T-helper 1 cell treated with Interleukin-12 subunit alpha and Interleukin-12 subunit beta and Interleukin-4 antibody, amounts not matched to agents 30 ng/mL and 1 ng/mL, for 36 hours (primary cell): ENCODE measurements around the gene PIGZ. TPM values are rescaled to one million over a fixed set of nuclear protein-coding genes. Genes with fewer than 3 reads are reported as not detected.

Source experiments
- intact Hi-C: fragments of 100-400 bp; cut with micrococcal nuclease; formaldehyde crosslinking; loops from one replicate; pipeline ENCODE4 v1.15.1; 2024
- total RNA-seq: library from RNA; stranded (reverse); gene quantifications from 2 replicates; pipeline ENCODE4 v1.2.3, GENCODE V29; 2022

PIGZ gene
- total RNA-seq, 1 donor from 2014 or later, result 1.4 TPM

DNA sequence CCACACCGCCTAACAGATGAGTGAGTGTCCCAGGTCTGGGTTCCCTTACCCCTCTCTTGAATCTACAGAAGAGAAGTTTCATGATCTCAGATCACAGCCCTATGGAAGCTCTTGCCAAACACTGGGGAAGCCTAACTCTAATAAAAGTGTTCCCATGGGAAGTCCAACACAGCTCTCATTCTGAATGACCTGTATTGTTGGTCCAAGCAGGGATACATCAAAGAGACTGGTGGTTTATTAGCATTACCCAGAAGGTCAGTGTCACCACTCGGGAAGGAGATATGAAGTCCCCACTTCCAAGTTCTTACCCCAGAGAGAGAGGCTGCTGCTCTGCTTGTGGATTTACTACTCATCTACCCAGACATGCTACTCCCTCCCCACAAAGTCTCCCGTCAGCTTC lies 17.3 kb downstream of the PIGZ start:
- intact Hi-C loops, result no loop called here

DNA sequence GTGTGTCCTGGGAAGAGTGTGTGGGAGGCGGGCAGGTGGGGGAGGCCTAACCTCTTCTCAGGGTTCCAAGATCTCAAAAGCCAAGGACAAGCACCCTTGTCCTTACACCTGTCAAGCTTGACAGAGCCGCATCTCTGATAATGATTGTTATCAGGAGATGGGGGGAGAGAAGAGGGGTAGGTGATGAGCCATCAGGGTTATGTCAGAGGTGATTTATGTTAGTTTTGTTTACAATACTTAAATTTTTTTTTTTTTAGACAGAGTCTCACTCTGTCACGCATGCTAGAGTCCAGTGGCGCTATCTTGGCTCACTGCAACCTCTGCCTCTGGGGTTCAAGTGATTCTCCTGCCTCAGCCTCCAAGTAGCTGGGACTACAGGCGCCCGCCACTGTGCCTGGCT lies 18.9 kb downstream of the PIGZ start:
- intact Hi-C loops, result loop anchor here (10.0 kb wide), 1 partner anchor 415 kb away; no protein-coding TSS in a partner anchor

DNA sequence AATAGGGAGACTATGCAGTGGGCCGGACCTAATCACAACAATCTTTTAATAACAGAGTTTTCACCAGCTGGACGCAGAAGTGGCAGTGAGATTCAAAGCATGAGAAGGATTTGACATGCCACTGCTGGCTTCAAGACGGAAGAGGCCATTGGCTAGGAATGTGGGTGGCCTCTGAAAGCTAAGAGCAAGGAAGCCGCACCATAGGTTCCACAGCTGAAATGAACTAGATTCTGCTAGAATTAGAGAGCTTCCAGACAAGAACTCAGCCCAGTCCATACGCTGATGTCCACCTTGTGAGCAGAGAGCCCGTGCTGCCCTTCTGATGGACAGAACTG lies 19.4 kb downstream of the PIGZ start:
- intact Hi-C loops, result loop anchor here (10.0 kb wide), 1 partner anchor 414 kb away; no protein-coding TSS in a partner anchor

DNA sequence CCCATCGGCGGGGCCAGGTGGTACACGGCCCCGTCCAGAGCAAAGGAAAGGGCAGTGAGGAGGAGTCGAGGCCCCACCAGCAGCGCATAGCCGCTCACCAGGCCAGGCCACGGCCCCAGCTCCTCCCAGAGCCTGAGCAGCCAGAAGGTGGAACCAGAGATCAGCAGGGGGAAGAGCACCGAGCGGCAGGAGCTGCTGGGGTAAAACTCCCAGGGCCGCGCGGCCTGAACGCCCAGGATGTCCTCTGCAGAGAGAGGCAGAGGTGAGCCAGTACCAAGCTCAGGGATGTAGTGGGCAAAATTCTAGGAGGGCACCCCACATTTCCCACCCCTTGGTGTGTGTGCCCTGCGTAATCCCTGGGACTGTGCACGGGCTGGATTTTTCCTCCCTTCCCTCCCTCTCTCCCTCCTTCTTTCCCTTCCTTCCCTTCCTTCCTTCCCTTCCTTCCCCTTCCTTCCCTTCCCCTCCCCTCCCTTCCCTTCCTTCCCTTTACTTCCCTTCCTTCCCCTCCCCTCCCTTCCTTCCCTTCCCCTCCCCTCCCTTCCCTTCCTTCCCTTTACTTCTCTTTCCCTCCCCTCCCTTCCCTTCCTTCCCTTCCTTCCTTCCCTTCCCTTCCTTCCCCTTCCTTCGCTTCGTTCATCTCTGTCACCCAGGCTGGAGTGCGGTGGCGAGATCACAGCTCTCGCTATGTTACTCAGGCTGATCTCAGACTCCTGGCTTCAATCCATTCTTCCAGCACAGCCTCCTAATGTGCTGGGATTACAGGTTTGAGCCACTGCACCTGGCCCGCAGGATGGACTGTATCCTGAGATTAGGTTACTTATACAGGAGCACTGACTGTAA lies 20.0 kb downstream of the PIGZ start:
- intact Hi-C loops, result loop anchor here (10.0 kb wide), 1 partner anchor 414 kb away; no protein-coding TSS in a partner anchor

DNA sequence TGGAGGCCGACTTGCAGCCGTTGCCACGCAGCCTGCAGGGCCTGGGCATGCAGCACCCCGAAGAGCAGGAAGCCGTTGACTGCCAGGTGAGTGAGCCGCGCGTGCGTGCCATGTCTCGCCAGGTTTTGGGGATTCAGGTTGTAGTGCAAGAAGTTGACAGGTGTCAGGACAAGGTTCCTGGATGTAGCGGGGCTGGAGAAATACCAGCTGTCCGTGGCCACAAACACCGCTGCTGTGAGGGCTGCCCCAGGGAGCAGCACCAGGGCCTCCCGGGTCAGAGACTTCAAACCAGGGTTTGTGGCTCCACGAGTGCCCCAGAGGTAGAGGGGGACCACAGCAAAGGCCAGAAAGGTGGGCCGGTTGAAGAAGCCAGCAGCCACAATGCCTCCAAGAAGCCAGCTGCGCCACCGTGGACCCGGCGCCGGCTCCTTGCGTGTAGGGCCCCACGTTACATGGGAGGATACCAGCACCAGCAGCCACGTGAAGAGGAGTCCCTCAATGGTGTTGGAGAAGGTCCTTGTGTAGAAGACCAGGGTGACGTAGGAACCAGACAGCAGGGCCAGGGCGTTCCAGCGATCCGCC lies 20.7 kb downstream of the PIGZ start:
- intact Hi-C loops, result loop anchor here (10.0 kb wide), 1 partner anchor 413 kb away; no protein-coding TSS in a partner anchor

DNA sequence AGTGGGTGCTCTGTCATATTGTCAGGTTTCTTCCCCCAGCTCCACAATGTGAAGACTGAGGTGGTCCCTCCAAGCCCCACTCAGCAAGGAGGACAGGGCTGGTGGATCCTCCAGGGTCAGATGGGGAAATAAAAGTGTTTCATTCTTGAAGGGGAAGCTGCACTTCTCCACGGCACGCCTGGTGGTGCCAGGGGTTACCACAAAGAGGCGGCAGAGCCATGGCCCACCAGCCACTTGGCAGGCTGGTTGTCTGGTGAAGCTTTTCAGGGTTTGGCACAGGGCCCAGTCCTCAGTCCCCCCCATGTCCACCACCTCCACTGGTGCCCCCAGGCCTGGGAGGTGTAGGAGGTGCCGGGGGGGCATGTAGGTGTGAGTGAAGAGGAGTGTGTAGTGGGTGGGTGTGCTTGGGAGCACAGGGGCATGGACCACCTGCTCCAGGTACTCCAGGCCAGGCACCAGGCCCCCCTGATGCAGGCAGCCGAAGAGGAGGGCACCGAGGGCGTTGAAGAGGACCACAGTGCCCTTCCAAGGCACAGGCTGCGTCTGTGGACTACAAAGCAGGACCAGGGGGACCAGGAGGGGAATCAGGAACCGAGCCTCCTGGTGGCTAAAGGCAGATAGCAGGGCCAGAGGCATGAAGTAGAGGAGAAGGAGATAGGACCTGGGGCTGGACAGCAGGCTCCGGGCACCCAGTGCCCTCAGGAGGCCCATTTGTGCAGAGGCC lies 21.3 kb downstream of the PIGZ start:
- intact Hi-C loops, result loop anchor here (10.0 kb wide), 1 partner anchor 412 kb away; no protein-coding TSS in a partner anchor

DNA sequence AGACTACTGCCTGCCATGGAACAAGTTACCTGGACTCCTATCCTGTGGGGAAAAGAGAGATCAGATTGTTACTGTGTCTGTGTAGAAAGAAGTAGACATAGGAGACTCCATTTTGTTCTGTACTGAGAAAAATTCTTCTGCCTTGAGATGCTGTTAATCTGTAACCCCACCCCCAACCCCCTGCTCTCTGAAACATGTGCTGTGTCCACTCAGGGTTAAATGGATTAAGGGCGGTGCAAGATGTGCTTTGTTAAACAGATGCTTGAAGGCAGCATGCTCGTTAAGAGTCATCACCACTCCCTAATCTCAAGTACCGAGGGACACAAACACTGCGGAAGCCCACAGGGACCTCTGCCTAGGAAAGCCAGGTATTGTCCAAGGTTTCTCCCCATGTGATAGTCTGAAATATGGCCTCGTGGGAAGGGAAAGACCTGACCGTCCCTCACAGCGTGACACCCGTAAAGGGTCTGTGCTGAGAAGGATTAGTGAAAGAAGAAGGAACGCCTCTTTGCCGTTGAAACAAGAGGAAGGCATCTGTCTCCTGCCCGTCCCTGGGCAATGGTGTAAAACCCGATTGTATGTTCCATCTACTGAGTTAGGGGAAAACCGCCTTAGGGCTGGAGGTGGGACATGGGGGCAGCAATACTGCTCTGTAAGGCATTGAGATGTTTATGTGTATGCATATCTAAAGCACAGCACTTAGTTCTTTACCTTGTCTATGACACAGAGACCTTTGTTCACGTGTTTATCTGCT lies 24.4 kb downstream of the PIGZ start:
- intact Hi-C loops, result loop anchor here (5.0 to 10.0 kb wide), 3 partner anchors 409 to 1037 kb away; partner anchors contain the start of genes LRCH3 and TNK2

DNA sequence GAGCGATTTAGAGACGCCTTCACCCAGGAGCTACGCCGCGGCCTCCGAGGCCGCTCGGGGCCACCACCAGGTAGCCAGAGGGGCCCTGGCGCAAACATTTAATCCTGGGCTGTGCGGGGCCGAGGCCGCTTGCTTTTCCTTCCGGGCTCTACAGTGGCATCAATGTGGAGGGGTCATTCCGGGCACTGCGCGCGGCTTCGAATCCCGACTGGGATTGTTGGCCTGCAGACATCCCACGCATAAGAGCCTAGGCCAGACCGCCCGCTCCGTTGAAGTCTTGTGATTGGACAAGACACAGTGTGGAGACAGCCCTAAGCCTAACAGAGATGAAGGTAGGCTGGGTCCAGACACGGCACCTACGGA lies 25.7 kb downstream of the PIGZ start:
- intact Hi-C loops, result loop anchor here (1.0 to 10.0 kb wide), 20 partner anchors 26 to 1036 kb away; partner anchors contain the start of genes CEP19, DYNLT2B, FBXO45 and LRCH3

DNA sequence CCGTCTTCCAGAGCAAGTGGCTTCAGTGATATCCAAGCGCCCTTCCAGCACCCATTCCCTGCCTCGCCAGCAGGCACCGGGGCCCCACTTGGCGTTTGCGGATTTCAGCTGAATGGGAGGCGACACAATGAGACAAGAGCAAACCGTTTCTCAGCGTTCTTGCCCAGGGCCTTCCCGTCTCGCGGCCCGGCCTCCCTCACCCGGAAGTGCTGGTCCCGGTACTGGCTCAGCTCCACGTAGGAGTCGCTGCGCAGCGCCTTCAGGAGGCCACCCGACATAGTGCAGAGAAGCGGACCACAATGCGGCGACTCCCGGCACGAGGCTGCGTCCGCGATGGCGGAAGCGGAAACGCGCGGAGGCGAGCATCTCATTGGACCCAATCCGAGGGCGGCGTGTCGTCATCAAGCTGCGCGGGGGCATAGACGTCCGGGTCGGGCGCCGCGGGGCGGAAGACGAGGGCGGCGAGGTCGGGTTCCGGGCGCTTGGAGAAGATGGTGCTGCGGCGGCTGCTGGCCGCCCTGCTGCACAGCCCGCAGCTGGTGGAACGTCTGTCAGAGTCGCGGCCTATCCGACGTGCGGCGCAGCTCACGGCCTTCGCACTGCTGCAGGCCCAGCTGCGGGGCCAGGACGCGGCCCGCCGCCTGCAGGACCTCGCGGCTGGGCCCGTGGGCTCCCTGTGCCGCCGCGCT lies 26.3 kb downstream of the PIGZ start, which contains the start of gene NCBP2:
NCBP2 (minus strand) TSS at position 303 of the 689 bp plus-strand sequence; CDS start at position 278, 25 bp downstream.
- intact Hi-C loops, result loop anchor here (1.0 to 10.0 kb wide), 20 partner anchors 27 to 1035 kb away; partner anchors contain the start of genes CEP19, DYNLT2B, FBXO45 and LRCH3

DNA sequence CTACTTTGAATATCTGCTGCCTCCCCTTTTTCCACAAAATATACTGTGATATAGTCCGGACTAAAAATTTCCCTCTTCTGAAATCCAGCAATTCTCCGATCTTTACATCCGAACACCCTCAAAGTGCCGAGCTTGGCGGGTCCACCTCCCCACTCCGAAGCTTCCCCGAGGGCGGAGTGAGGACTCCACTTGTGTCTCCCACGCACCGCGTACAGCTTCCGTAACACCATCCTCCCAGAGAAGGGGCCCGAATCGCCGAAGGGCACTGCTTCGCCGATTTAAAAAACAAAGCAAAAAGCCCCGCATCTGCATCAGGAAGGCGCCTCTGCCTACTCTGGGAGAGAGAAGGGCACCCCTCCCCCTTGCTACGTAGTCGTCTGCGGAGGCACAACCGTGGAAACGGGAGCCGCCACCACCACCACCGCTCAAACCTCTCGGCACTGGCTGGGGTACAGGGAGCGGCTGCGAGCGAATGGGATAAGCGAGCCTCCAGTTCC lies 26.9 kb downstream of the PIGZ start:
- intact Hi-C loops, result loop anchor here (1.0 to 10.0 kb wide), 20 partner anchors 28 to 1034 kb away; partner anchors contain the start of genes CEP19, DYNLT2B, FBXO45 and LRCH3

DNA sequence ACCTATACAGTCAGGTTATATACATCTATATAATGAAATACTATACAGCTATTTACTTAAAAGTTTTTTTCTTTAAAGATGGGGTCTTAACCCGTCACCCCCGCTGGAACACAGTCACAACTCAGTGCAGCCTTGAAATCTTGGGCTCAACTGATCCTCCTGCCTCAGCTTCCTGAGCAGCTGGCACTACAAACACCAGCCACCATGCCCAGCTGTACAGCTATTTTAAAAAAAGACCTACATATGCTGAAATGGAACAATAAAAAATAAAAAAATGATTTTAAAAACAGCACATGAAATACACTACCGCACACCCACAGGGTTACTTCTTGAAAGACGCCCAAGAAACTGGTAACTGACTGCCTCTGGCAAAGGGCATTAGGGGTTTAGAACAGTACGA lies 30.1 kb downstream of the PIGZ start:
- intact Hi-C loops, result no loop called here

DNA sequence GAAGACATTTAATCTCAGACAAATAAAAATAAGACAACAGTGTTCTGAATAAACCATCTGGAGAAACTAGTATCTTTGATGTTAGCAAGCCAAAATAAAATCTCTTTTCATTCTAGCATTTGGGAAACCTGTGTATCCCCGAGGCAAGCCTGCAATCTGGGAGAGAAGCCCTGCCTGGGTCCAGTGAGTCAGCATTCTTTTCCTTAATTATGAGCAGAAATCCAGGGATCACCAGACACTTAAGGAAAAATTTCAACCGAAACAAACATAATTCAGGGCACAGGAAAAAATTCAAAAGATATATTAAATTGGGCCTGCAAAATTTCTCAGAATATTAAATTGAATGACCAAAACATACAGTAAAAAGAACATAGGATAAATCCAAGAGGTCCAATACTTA lies 30.5 kb downstream of the PIGZ start:
- intact Hi-C loops, result no loop called here

DNA sequence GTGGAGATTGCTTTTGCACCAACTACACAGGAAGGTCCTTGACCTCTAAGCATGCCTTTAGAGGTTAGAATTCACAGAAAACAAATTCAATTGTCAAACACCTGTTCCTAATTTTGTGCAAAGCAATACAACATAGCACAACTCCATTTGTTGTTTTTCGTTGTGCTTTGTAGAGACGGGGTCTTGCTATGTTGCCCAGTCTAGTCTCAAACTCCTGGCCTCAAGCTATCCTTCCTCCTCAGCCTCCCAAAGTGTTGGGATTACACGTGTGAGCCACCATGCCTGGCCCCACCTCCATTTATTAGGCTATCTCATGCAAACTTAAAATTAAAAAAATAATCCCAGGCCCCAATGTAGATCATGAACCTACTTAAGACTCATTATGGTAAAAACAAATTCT lies 32.3 kb downstream of the PIGZ start:
- intact Hi-C loops, result no loop called here

DNA sequence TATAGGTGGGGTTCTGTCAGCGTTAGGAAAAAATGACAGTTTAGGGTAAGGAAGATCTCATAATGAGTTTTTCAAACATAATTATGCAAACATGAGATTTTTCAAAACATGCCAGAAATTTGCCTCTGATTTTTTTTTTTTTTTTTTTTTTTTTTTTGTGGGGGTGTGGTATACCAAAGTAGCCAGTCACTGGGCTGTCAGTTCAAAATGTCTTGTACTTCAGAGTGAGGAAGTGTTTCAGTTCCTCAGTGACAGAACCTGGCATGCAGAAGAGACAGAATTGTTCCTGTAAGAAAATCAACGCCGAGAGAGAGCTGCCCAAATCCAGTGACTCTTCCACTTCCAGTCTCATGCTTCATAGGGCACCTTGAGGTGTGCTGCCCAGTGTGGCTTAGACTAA lies 36.0 kb downstream of the PIGZ start:
- intact Hi-C loops, result no loop called here

DNA sequence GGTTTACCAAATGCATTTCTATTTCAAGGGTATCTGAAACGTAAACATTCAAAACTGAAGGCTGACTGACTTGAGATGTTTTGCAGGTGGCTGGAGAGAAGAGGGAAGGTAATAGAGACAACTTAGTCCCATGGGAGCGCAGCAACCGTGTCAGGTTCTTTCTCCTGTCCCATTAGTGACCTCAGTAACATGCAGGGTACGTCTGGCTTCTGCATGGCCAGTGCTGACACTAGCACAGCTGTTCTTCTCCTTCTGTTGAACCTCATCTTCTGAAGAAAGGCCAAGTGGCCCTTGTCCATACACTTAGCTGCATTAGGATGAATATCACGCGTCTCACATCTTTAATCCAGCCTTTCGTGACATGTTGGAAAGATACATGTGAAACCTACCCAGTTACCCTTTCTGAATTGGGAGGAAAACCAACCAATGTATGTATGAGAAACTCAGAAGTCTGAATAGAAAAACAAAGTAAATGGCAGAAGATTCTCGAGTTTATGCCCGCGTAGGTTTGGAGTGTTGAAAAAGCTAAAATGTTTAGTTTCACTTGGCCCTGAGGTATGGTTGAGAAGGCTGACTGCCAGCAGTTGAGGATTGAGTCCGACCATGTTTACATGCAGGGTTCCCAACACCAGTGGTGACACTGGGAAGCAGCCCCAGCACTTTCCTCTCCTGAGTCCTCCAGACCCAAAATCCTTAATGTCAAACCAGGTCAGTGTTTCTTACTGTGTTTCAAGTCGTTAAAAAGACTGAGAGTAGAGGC lies 36.6 kb downstream of the PIGZ start:
- intact Hi-C loops, result no loop called here

DNA sequence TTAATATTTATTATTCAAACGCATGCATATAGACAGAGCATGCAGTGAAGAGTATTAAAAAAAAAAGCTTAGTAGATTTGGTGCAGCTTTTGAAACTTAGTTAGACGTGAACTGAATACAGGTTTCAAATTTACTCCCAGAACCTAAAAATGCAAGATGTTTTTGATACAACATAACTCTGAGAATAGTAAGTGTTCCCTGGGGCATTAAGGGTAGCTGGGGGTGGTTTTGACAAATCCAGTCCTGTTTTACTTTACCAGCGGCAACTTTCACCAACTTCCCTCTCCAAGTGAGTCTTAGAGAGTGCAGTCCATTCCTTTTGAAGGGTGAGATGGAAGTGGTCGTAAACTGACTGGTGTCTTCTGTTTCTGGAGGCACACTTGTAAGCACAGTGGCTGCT lies 37.5 kb downstream of the PIGZ start:
- intact Hi-C loops, result no loop called here

DNA sequence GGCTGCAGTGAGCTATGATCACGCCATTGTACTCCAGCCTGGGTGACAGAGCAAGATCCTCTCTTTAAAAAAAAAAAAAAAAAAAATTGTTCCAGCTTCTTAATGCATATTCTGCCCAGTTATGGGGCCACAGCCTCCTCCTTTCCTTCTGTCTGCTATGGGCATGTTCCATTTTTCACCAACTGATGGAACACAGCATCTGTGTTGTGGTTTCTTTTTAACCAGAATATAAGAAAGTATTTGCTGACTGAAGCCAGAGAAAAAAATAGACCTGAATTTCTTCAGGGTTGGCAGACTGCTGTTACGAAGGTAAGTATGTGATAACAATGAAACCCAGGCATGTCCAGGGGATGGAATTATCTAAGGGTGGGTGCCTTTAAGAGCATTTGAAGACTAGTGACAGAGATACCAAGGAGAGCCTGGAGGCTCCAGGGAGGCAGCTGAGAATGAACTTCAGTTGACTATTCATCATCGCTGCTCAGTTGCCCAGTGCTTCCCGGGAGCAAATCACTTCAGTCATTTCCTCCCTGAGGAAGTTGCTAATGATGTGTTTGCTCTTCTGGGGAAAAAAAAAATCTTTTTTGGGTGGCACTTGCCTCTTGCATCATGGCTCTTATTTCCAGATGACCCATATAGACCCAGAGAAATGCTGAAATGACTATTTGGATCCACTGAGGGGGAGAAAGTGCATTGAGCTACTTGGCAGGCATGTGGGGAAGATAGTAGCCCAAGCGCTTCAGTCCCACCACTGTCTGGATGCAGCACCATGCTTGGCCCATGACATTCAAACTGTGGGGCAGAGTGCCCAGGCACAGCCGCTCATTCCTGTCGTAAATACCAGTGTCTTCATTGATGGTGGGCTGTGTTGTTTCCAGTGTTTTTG lies 40.8 kb downstream of the PIGZ start:
- intact Hi-C loops, result no loop called here

DNA sequence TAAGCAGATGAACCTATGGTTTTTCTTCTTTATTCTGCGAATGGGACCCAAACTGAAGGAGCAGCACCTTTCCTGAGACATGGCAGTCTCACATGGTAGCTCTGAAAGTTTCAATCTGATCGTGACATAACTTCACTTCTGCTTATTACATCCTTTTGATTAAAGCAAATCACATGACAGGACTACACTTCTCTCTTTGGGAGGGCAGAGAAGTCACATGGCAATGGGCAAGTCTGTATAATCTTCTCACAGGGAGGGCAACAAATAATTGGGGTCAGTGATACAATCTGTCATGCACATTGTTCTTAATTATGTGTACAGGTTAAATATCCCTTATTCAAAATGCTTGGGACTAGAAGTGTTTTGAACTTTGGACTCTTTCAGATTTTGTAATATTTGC lies 47.9 kb downstream of the PIGZ start:
- intact Hi-C loops, result no loop called here
